HepG2 (cell line): Measurements from ENCODE around the gene SLC2A11. TPM values are rescaled to one million over a fixed set of nuclear protein-coding genes. Genes with fewer than 3 reads are reported as not detected.

Source experiments
- ATF1 ChIP-seq: IDR thresholded peaks from 2 replicates; pipeline ENCODE4 v1.6.1; 2016; ENCODE audit warnings: mild to moderate bottlenecking, control low read depth
- ATRX ChIP-seq: sonication (generic); formaldehyde crosslinking; IDR thresholded peaks from 2 replicates; pipeline ENCODE4 v1.4.0; 2020; ENCODE audit warnings: missing genetic modification reagents, borderline replicate concordance
- HNRNPUL1 ChIP-seq: fragments of 200-400 bp; formaldehyde crosslinking; IDR thresholded peaks from 2 replicates; pipeline ENCODE4 v1.6.1; 2017; ENCODE audit warnings: low read depth, mild to moderate bottlenecking, low read length, moderate library complexity
- ISL2 ChIP-seq: sonication (generic); formaldehyde crosslinking; IDR thresholded peaks from 2 replicates; pipeline ENCODE4 v1.5.0; 2020; ENCODE audit warnings: missing genetic modification reagents
- NFIC ChIP-seq: IDR thresholded peaks from 2 replicates; pipeline ENCODE4 v1.6.1; 2012; ENCODE audit warnings: mild to moderate bottlenecking, low read length, inconsistent platforms
- NR2F6 ChIP-seq, 2 experiments: IDR thresholded peaks; 2 replicates each; pipeline ENCODE4 v1.6.1; 2016; ENCODE audit warnings: antibody characterized with exemption in 1 of 2, mild to moderate bottlenecking in 1 of 2
- PAX8 ChIP-seq: sonication (generic); formaldehyde crosslinking; IDR thresholded peaks from 2 replicates; pipeline ENCODE4 v1.8.0; 2022; ENCODE audit warnings: mild to moderate bottlenecking, missing genetic modification reagents, borderline replicate concordance
- POLR2AphosphoS5 ChIP-seq: IDR thresholded peaks from 2 replicates; pipeline ENCODE4 v1.6.1; 2012; ENCODE audit warnings: low read depth, low read length
- RXRA ChIP-seq: sonication (generic); formaldehyde crosslinking; IDR thresholded peaks from 2 replicates; pipeline ENCODE4 v1.5.1; 2020; ENCODE audit warnings: missing genetic modification reagents
- SALL1 ChIP-seq: sonication (generic); formaldehyde crosslinking; IDR thresholded peaks from 2 replicates; pipeline ENCODE4 v1.8.0; 2022; ENCODE audit warnings: mild to moderate bottlenecking, missing genetic modification reagents
- SMAD1 ChIP-seq: sonication (generic); formaldehyde crosslinking; IDR thresholded peaks from 2 replicates; pipeline ENCODE4 v1.4.0; 2020; ENCODE audit warnings: missing genetic modification reagents, low read depth, mild to moderate bottlenecking, borderline replicate concordance
- ZNF253 ChIP-seq: sonication (generic); formaldehyde crosslinking; IDR thresholded peaks from 2 replicates; pipeline ENCODE4 v1.8.0; 2022; ENCODE audit warnings: mild to moderate bottlenecking, missing genetic modification reagents, borderline replicate concordance
- ZNF614 ChIP-seq: IDR thresholded peaks from 2 replicates; pipeline ENCODE4 v1.6.1; 2018; ENCODE audit warnings: missing biosample characterization, missing genetic modification reagents, inconsistent platforms, borderline replicate concordance
- ZNF768 ChIP-seq: sonication (generic); formaldehyde crosslinking; IDR thresholded peaks from 2 replicates; pipeline ENCODE4 v1.4.0; 2020; ENCODE audit warnings: missing genetic modification reagents
- polyA plus RNA-seq, 8 experiments: library from polyadenylated mRNA; depleted of rRNA in 3 of 8; stranded (reverse) in 7 of 8; unstranded in 1 of 8; fragments of >200 nt; fragmentation: Illumina TruSeq in 4 of 8; extraction: Trizol in 4 of 8; gene quantifications; 2 replicates each; pipeline versions ENCODE4 v1.2.1 to v1.2.3, GENCODE V29; 2011 to 2016; ENCODE audit warnings: low read depth in 4 of 8, missing spikeins in 1 of 8, mixed read lengths in 1 of 8; ENCODE audit not compliant: insufficient read depth in 1 of 8
- total RNA-seq, 5 experiments: library from RNA; depleted of rRNA; stranded (reverse); fragments of >200 nt; fragmentation: Illumina TruSeq; extraction: Trizol; gene quantifications; 2 replicates each; pipeline ENCODE4 v1.2.3, GENCODE V29; 2016; ENCODE audit warnings: low read depth in 1 of 5
- TF ChIP-seq, protein P1 (sequence below): sonication (generic); formaldehyde crosslinking; conservative IDR thresholded peaks from 2 replicates; pipeline ENCODE4 v1.4.0; 2020; ENCODE audit warnings: missing genetic modification reagents
- TF ChIP-seq, protein P2 (sequence below): sonication (generic); formaldehyde crosslinking; IDR thresholded peaks from 2 replicates; pipeline ENCODE4 v1.5.0; 2020; ENCODE audit warnings: missing genetic modification reagents
- TF ChIP-seq, protein P3 (sequence below): sonication (generic); formaldehyde crosslinking; IDR thresholded peaks from 2 replicates; pipeline ENCODE4 v1.4.0; 2020; ENCODE audit warnings: missing genetic modification reagents, borderline replicate concordance
- TF ChIP-seq, protein P4 (sequence below): sonication (generic); formaldehyde crosslinking; IDR thresholded peaks from 2 replicates; pipeline ENCODE4 v1.4.0; 2020; ENCODE audit warnings: mild to moderate bottlenecking, missing genetic modification reagents
- TF ChIP-seq, protein P5 (sequence below): sonication (generic); formaldehyde crosslinking; conservative IDR thresholded peaks from 2 replicates; pipeline ENCODE4 v1.4.0; 2020; ENCODE audit warnings: missing genetic modification reagents

Gene SLC2A11
- total and polyA plus RNA-seq, 2 of the 13 experiments (the other 11 are each of a cell fraction or from before 2014, with no cell fraction given): 15.2 to 15.4 TPM

DNA sequence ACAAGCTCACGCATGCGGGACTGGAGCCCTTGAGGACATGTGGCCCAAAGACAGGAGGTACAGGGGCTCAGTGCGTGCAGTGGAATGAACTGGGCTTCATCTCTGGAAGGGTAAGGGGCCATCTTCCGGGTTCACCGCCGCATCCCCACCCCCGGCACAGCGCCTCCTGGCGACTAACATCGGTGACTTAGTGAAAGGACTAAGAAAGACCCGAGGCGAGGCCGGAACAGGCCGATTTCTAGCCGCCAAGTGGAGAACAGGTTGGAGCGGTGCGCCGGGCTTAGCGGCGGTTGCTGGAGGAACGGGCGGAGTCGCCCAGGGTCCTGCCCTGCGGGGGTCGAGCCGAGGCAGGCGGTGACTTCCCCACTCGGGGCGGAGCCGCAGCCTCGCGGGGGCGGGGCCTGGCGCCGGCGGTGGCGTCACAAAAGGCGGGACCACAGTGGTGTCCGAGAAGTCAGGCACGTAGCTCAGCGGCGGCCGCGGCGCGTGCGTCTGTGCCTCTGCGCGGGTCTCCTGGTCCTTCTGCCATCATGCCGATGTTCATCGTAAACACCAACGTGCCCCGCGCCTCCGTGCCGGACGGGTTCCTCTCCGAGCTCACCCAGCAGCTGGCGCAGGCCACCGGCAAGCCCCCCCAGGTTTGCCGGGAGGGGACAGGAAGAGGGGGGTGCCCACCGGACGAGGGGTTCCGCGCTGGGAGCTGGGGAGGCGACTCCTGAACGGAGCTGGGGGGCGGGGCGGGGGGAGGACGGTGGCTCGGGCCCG, 36.5 kb downstream of the SLC2A11 start, which contains the start of gene MIF (continued):
- TF ChIP-seq ZNF253 (CRISPR knock-in tag): no peak
- no peak for TF ChIP-seq NFIC
- TF ChIP-seq RXRA: peak; percentile 77
- peak; percentile 82 for TF ChIP-seq SALL1 (CRISPR knock-in tag)
- no peak for TF ChIP-seq HNRNPUL1
- TF ChIP-seq, protein P1, sequence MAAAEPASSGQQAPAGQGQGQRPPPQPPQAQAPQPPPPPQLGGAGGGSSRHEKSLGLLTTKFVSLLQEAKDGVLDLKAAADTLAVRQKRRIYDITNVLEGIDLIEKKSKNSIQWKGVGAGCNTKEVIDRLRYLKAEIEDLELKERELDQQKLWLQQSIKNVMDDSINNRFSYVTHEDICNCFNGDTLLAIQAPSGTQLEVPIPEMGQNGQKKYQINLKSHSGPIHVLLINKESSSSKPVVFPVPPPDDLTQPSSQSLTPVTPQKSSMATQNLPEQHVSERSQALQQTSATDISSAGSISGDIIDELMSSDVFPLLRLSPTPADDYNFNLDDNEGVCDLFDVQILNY (CRISPR knock-in tag): no peak
- TF ChIP-seq ZNF614 (CRISPR knock-in tag): no peak
- no peak for TF ChIP-seq SMAD1 (CRISPR knock-in tag)
- TF ChIP-seq POLR2AphosphoS5: peak; percentile 89
- TF ChIP-seq, protein P2, sequence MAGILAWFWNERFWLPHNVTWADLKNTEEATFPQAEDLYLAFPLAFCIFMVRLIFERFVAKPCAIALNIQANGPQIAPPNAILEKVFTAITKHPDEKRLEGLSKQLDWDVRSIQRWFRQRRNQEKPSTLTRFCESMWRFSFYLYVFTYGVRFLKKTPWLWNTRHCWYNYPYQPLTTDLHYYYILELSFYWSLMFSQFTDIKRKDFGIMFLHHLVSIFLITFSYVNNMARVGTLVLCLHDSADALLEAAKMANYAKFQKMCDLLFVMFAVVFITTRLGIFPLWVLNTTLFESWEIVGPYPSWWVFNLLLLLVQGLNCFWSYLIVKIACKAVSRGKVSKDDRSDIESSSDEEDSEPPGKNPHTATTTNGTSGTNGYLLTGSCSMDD (CRISPR knock-in tag): no peak
- no peak for TF ChIP-seq ISL2 (CRISPR knock-in tag)
- no peak for TF ChIP-seq ZNF768
- no peak for TF ChIP-seq PAX8 (CRISPR knock-in tag)
- TF ChIP-seq ATF1 (CRISPR knock-in tag): no peak
- TF ChIP-seq, protein P3, sequence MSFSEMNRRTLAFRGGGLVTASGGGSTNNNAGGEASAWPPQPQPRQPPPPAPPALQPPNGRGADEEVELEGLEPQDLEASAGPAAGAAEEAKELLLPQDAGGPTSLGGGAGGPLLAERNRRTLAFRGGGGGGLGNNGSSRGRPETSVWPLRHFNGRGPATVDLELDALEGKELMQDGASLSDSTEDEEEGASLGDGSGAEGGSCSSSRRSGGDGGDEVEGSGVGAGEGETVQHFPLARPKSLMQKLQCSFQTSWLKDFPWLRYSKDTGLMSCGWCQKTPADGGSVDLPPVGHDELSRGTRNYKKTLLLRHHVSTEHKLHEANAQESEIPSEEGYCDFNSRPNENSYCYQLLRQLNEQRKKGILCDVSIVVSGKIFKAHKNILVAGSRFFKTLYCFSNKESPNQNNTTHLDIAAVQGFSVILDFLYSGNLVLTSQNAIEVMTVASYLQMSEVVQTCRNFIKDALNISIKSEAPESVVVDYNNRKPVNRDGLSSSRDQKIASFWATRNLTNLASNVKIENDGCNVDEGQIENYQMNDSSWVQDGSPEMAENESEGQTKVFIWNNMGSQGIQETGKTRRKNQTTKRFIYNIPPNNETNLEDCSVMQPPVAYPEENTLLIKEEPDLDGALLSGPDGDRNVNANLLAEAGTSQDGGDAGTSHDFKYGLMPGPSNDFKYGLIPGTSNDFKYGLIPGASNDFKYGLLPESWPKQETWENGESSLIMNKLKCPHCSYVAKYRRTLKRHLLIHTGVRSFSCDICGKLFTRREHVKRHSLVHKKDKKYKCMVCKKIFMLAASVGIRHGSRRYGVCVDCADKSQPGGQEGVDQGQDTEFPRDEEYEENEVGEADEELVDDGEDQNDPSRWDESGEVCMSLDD (CRISPR knock-in tag): no peak
- no peak for TF ChIP-seq ATRX
- TF ChIP-seq, protein P4, sequence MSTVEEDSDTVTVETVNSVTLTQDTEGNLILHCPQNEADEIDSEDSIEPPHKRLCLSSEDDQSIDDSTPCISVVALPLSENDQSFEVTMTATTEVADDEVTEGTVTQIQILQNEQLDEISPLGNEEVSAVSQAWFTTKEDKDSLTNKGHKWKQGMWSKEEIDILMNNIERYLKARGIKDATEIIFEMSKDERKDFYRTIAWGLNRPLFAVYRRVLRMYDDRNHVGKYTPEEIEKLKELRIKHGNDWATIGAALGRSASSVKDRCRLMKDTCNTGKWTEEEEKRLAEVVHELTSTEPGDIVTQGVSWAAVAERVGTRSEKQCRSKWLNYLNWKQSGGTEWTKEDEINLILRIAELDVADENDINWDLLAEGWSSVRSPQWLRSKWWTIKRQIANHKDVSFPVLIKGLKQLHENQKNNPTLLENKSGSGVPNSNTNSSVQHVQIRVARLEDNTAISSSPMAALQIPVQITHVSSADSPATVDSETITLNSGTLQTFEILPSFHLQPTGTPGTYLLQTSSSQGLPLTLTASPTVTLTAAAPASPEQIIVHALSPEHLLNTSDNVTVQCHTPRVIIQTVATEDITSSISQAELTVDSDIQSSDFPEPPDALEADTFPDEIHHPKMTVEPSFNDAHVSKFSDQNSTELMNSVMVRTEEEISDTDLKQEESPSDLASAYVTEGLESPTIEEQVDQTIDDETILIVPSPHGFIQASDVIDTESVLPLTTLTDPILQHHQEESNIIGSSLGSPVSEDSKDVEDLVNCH: no peak
- no peak for TF ChIP-seq NR2F6 (IDR thresholded peaks at IDR 0.05)
- TF ChIP-seq NR2F6 (CRISPR knock-in tag; IDR thresholded peaks at IDR 0.05): no peak
- TF ChIP-seq, protein P5, sequence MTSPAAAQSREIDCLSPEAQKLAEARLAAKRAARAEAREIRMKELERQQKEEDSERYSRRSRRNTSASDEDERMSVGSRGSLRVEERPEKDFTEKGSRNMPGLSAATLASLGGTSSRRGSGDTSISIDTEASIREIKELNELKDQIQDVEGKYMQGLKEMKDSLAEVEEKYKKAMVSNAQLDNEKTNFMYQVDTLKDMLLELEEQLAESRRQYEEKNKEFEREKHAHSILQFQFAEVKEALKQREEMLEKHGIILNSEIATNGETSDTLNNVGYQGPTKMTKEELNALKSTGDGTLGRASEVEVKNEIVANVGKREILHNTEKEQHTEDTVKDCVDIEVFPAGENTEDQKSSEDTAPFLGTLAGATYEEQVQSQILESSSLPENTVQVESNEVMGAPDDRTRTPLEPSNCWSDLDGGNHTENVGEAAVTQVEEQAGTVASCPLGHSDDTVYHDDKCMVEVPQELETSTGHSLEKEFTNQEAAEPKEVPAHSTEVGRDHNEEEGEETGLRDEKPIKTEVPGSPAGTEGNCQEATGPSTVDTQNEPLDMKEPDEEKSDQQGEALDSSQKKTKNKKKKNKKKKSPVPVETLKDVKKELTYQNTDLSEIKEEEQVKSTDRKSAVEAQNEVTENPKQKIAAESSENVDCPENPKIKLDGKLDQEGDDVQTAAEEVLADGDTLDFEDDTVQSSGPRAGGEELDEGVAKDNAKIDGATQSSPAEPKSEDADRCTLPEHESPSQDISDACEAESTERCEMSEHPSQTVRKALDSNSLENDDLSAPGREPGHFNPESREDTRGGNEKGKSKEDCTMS (CRISPR knock-in tag): no peak
